ENCODE data around the gene VIPR1.
"Not testable (repeated sequence)": the region's sequence is repeated elsewhere in the genome, so short reads cannot be mapped to it uniquely, and the experiment has no call there.

The VIPR1 gene

DNA sequence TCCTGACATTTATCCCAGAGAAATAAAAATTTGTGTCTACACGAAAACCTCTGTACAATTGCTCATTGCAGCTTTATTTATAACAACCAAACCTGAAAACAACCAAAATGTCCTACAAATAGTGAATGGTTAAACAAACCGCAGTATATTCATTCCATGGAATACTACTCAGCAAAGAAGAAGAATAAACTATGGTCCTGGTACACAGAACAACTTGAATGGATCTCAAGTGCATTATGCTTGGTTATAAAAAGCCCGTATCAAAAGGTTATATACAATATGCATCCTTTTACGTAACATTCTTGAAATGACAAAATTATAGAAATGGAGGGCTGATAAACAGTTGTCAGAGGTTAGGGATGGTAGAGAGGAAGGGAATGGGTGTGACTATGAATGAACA is 75.6 kb downstream of the VIPR1 start:
- no peaks in the 10 kb centered on the region for H3K27me3 ChIP-seq (ENCODE audit: insufficient read depth, poor library complexity, severe bottlenecking)
- H3K27ac ChIP-seq (replicated peaks), result no peak overlapping the region
- H3K4me3 ChIP-seq (replicated peaks; ENCODE audit: insufficient read depth, low read length), result no peak overlapping the region
- DNase-seq (ENCODE audit: low read depth in 1 of 2, low spot score in 1 of 2), result no peak
- TF ChIP-seq GABPA (IDR thresholded peaks at IDR 0.05; ENCODE audit: low read depth), result no peak
- TF ChIP-seq POLR2AphosphoS5 (IDR thresholded peaks at IDR 0.05; ENCODE audit: low read depth), result no peak
- no peak for TF ChIP-seq CTCF (IDR thresholded peaks at IDR 0.05; ENCODE audit: insufficient read depth, low read length)
- no peak for TF ChIP-seq SPI1 (IDR thresholded peaks at IDR 0.05; ENCODE audit: borderline replicate concordance, low read depth)
- TF ChIP-seq, protein P1, sequence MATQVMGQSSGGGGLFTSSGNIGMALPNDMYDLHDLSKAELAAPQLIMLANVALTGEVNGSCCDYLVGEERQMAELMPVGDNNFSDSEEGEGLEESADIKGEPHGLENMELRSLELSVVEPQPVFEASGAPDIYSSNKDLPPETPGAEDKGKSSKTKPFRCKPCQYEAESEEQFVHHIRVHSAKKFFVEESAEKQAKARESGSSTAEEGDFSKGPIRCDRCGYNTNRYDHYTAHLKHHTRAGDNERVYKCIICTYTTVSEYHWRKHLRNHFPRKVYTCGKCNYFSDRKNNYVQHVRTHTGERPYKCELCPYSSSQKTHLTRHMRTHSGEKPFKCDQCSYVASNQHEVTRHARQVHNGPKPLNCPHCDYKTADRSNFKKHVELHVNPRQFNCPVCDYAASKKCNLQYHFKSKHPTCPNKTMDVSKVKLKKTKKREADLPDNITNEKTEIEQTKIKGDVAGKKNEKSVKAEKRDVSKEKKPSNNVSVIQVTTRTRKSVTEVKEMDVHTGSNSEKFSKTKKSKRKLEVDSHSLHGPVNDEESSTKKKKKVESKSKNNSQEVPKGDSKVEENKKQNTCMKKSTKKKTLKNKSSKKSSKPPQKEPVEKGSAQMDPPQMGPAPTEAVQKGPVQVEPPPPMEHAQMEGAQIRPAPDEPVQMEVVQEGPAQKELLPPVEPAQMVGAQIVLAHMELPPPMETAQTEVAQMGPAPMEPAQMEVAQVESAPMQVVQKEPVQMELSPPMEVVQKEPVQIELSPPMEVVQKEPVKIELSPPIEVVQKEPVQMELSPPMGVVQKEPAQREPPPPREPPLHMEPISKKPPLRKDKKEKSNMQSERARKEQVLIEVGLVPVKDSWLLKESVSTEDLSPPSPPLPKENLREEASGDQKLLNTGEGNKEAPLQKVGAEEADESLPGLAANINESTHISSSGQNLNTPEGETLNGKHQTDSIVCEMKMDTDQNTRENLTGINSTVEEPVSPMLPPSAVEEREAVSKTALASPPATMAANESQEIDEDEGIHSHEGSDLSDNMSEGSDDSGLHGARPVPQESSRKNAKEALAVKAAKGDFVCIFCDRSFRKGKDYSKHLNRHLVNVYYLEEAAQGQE (IDR thresholded peaks at IDR 0.05; ENCODE audit: insufficient replicate concordance, low read depth), result no peak

GRCh38 chr3:42579346-42579745 is 76.9 kb downstream of the VIPR1 start:
- not testable (repeated sequence) for DNase-seq (ENCODE audit: low read depth in 1 of 2, low spot score in 1 of 2); H3K4me3 ChIP-seq (replicated peaks; ENCODE audit: insufficient read depth, low read length); H3K27me3 ChIP-seq (ENCODE audit: insufficient read depth, poor library complexity, severe bottlenecking); H3K27ac ChIP-seq (replicated peaks)

DNA sequence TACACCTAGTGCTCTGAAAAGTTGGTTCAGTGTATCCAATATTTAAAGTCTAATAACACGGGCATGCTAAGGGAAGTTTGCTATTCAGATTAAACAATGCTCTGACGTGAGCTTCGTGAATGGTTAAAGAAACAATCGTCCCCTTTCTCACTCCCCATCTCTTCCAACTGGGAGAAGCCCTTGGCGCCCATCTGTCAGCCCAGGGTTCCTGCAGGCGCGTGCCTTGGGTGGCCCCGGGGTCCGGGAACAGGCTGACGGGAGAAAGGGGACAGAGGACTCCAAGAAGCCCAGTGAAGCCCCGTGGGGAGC is 78.9 kb downstream of the VIPR1 start:
- no peak for TF ChIP-seq GABPA (IDR thresholded peaks at IDR 0.05; ENCODE audit: low read depth)
- no peak for TF ChIP-seq POLR2AphosphoS5 (IDR thresholded peaks at IDR 0.05; ENCODE audit: low read depth)
- TF ChIP-seq, protein P1 (IDR thresholded peaks at IDR 0.05; ENCODE audit: insufficient replicate concordance, low read depth), result no peak
- no peak for TF ChIP-seq SPI1 (IDR thresholded peaks at IDR 0.05; ENCODE audit: borderline replicate concordance, low read depth)
- no peak for TF ChIP-seq CTCF (IDR thresholded peaks at IDR 0.05; ENCODE audit: insufficient read depth, low read length)
- Histone ChIP-seq H3K27me3 (ENCODE audit: insufficient read depth, poor library complexity, severe bottlenecking) (no peaks in the 10 kb centered on the region), H3K27ac (replicated peaks) (peak overlapping the region; percentile 85), H3K4me3 (replicated peaks; ENCODE audit: insufficient read depth, low read length) (peak overlapping the region; percentile 88)
- no peak for DNase-seq (ENCODE audit: low read depth in 1 of 2, low spot score in 1 of 2)

GRCh38 chr3:42581709-42582473 is 79.4 kb downstream of the VIPR1 start, which contains the start of gene SEC22C:
TSS of gene SEC22C (minus strand) at chr3:42581967. CDS start at chr3:42569046, 12,921 bp downstream.
- peak within 1 kb of the TSS; percentile 88 for H3K4me3 ChIP-seq (replicated peaks; ENCODE audit: insufficient read depth, low read length)
- peak; percentile 80 to 94 for DNase-seq (ENCODE audit: low read depth in 1 of 2, low spot score in 1 of 2)
- peak within 1 kb of the TSS; percentile 85 for H3K27ac ChIP-seq (replicated peaks)
- no peaks in the 10 kb centered on the region for H3K27me3 ChIP-seq (ENCODE audit: insufficient read depth, poor library complexity, severe bottlenecking)
- TF ChIP-seq, protein P1 (IDR thresholded peaks at IDR 0.05; ENCODE audit: insufficient replicate concordance, low read depth), result no peak
- no peak for TF ChIP-seq SPI1 (IDR thresholded peaks at IDR 0.05; ENCODE audit: borderline replicate concordance, low read depth)
- no peak for TF ChIP-seq CTCF (IDR thresholded peaks at IDR 0.05; ENCODE audit: insufficient read depth, low read length)
- peak; percentile 43; the same call in 1 of the 2 replicates for TF ChIP-seq POLR2AphosphoS5 (IDR thresholded peaks at IDR 0.05; ENCODE audit: low read depth)
- TF ChIP-seq GABPA (IDR thresholded peaks at IDR 0.05; ENCODE audit: low read depth), result no peak
